Measurements from ENCODE around the gene KIF14. TPM values are rescaled to one million over a fixed set of nuclear protein-coding genes. Genes with fewer than 3 reads are reported as not detected.

KIF14 gene
- total RNA-seq, 1 donor from 2014 or later, result 0.03 TPM

Other genes with a start within 250 kb of the KIF14 start
- gene ZNF281, start 210.7 kb downstream of the KIF14 start, total RNA-seq, result 15.0 TPM
- 17.1 TPM for gene DDX59, start 49.2 kb upstream of the KIF14 start, total RNA-seq
- gene CAMSAP2, start 118.1 kb upstream of the KIF14 start, total RNA-seq, result 36.4 TPM

Data from mesenteric fat pad (tissue), 1 donor.